ENCODE measurements around the gene KIF6. TPM values are rescaled to one million over a fixed set of nuclear protein-coding genes. Genes with fewer than 3 reads are reported as not detected.
A peak's percentile ranks its signal among the peaks of the same experiment; 100 is the strongest.

KIF6 gene
- total RNA-seq, 1 donor from 2014 or later, result not detected

- H3K9me3 Mint-ChIP-seq, result no peaks in the 10 kb centered on the region
- no peak for DNase-seq
- ATAC-seq (ENCODE audit: low read depth), result no peak
- ChIA-PET POLR2A (no interaction called here), CTCF (no interaction called here)
- no peak for TF ChIP-seq CTCF (IDR thresholded peaks at IDR 0.05)
- no peak overlapping the region for H3K27ac Mint-ChIP-seq
- peaks cover 22% of the 10 kb centered on the region for H3K4me1 Mint-ChIP-seq
- intact Hi-C loops (cut with micrococcal nuclease), result no loop called here
- peaks cover 50% of the 10 kb centered on the region for H3K27me3 Mint-ChIP-seq
- peak overlapping the region; percentile 46 for H3K4me3 Mint-ChIP-seq
- H3K36me3 Mint-ChIP-seq (ENCODE audit: low read depth), result no peaks in the 10 kb centered on the region
These were observed 411.5 kb downstream of the KIF6 start for GRCh38 chr6:39313526-39314272.

GRCh38 chr6:39312912-39313525, 412.2 kb downstream of the KIF6 start:
- POLR2A ChIA-PET, result no interaction called here
- peaks cover 22% of the 10 kb centered on the region for H3K4me1 Mint-ChIP-seq
- intact Hi-C loops (cut with micrococcal nuclease), result no loop called here
- H3K27me3 Mint-ChIP-seq, result peaks cover 50% of the 10 kb centered on the region
- no peak for ATAC-seq (ENCODE audit: low read depth)
- peak overlapping the region; percentile 46 for H3K4me3 Mint-ChIP-seq
- no peak for TF ChIP-seq CTCF (IDR thresholded peaks at IDR 0.05)
- H3K27ac Mint-ChIP-seq, result no peak overlapping the region
- no peaks in the 10 kb centered on the region for H3K9me3 Mint-ChIP-seq
- no peaks in the 10 kb centered on the region for H3K36me3 Mint-ChIP-seq (ENCODE audit: low read depth)
- DNase-seq, result no peak
- CTCF ChIA-PET, result no interaction called here

GRCh38 chr6:39310542-39310941, 414.7 kb downstream of the KIF6 start:
- Mint-ChIP-seq H3K36me3 (ENCODE audit: low read depth) (no peaks in the 10 kb centered on the region), H3K9me3 (no peaks in the 10 kb centered on the region), H3K27me3 (peaks cover 41% of the 10 kb centered on the region), H3K27ac (no peak overlapping the region), H3K4me3 (no peak overlapping the region), H3K4me1 (peaks cover 22% of the 10 kb centered on the region)
- intact Hi-C loops (cut with micrococcal nuclease), result loop anchor here (1.0 kb wide), 1 partner anchor 144 kb away; no protein-coding TSS in a partner anchor
- DNase-seq (no peak), ATAC-seq (ENCODE audit: low read depth) (peak; percentile 70)
- ChIA-PET CTCF (interaction anchor here (1.0 to 3.7 kb wide), 4 partner anchors 10 to 438 kb away, joined by 3 to 33 read pairs (median 6); no protein-coding TSS in a partner anchor), POLR2A (no interaction called here)
- no peak for TF ChIP-seq CTCF (IDR thresholded peaks at IDR 0.05)

- peak; percentile 35 for DNase-seq
- Mint-ChIP-seq H3K9me3 (no peaks in the 10 kb centered on the region), H3K27ac (no peak overlapping the region), H3K4me1 (peaks cover 22% of the 10 kb centered on the region), H3K4me3 (no peak overlapping the region), H3K36me3 (ENCODE audit: low read depth) (no peaks in the 10 kb centered on the region), H3K27me3 (peaks cover 36% of the 10 kb centered on the region)
- ATAC-seq (ENCODE audit: low read depth), result peak; percentile 64
- ChIA-PET POLR2A (no interaction called here), CTCF (interaction anchor here (1.0 to 3.7 kb wide), 6 partner anchors 11 to 437 kb away, joined by 3 to 33 read pairs (median 5); no protein-coding TSS in a partner anchor)
- no peak for TF ChIP-seq CTCF (IDR thresholded peaks at IDR 0.05)
- intact Hi-C loops (cut with micrococcal nuclease), result loop anchor here (1.0 kb wide), 1 partner anchor 144 kb away; no protein-coding TSS in a partner anchor
These were observed 415.2 kb downstream of the KIF6 start for GRCh38 chr6:39309942-39310531.

GRCh38 chr6:39307462-39307861, 417.7 kb downstream of the KIF6 start:
- H3K36me3 Mint-ChIP-seq (ENCODE audit: low read depth), result no peaks in the 10 kb centered on the region
- no peak overlapping the region for H3K27ac Mint-ChIP-seq
- ChIA-PET POLR2A (no interaction called here), CTCF (interaction anchor here (3.4 to 7.8 kb wide), 2 partner anchors 141 to 436 kb away, joined by 15 to 113 read pairs; no protein-coding TSS in a partner anchor)
- DNase-seq (no peak), ATAC-seq (ENCODE audit: low read depth) (no peak)
- peaks cover 22% of the 10 kb centered on the region for H3K27me3 Mint-ChIP-seq
- no peak for TF ChIP-seq CTCF (IDR thresholded peaks at IDR 0.05)
- H3K4me1 Mint-ChIP-seq, result peaks cover 10% of the 10 kb centered on the region
- intact Hi-C loops (cut with micrococcal nuclease), result no loop called here
- H3K9me3 Mint-ChIP-seq, result no peaks in the 10 kb centered on the region
- no peak overlapping the region for H3K4me3 Mint-ChIP-seq
